HG03565 (cell line): ENCODE data around the gene CFAP100.

Experiments used
- ATAC-seq: cut with Tn5 transposase; IDR thresholded peaks from one replicate; pipeline ENCODE4 v1.9.1; 2021; ENCODE audit warnings: mild to moderate bottlenecking, moderate library complexity; ENCODE audit not compliant: unreplicated experiment

CFAP100 gene

GRCh38 chr3:126439346-126439967 is 44.7 kb downstream of the CFAP100 start:
- ATAC-seq = no peak

GRCh38 chr3:126439968-126440708 is 45.4 kb downstream of the CFAP100 start:
- no peak for ATAC-seq

GRCh38 chr3:126440709-126440995 is 45.9 kb downstream of the CFAP100 start:
- ATAC-seq = no peak

GRCh38 chr3:126441256-126441880 is 46.7 kb downstream of the CFAP100 start:
- no peak for ATAC-seq

GRCh38 chr3:126442094-126442855 is 47.6 kb downstream of the CFAP100 start:
- no peak for ATAC-seq

GRCh38 chr3:126442856-126443242 is 48.1 kb downstream of the CFAP100 start:
- ATAC-seq = no peak

- ATAC-seq = no peak
Observed at GRCh38 chr3:126445506-126445905, 50.8 kb downstream of the CFAP100 start.

GRCh38 chr3:126446301-126446700 is 51.6 kb downstream of the CFAP100 start:
- no peak for ATAC-seq

- ATAC-seq = no peak
Observed at GRCh38 chr3:126446791-126447190, 52.1 kb downstream of the CFAP100 start.

GRCh38 chr3:126447456-126448106 is 52.9 kb downstream of the CFAP100 start:
- no peak for ATAC-seq

- no peak for ATAC-seq
Observed at GRCh38 chr3:126448136-126448892, 53.6 kb downstream of the CFAP100 start.

- no peak for ATAC-seq
Observed at GRCh38 chr3:126448893-126449180, 54.1 kb downstream of the CFAP100 start.

GRCh38 chr3:126449621-126450051 is 54.9 kb downstream of the CFAP100 start:
- ATAC-seq = no peak

GRCh38 chr3:126450219-126450618 is 55.5 kb downstream of the CFAP100 start:
- no peak for ATAC-seq

- ATAC-seq = no peak
Observed at GRCh38 chr3:126450744-126451143, 56.0 kb downstream of the CFAP100 start.

GRCh38 chr3:126451511-126451910 is 56.8 kb downstream of the CFAP100 start:
- ATAC-seq = no peak

- ATAC-seq = no peak
Observed at GRCh38 chr3:126452213-126452612, 57.5 kb downstream of the CFAP100 start.

- ATAC-seq = no peak
Observed at GRCh38 chr3:126454025-126454424, 59.3 kb downstream of the CFAP100 start.

GRCh38 chr3:126454437-126455198 is 59.9 kb downstream of the CFAP100 start:
- no peak for ATAC-seq

GRCh38 chr3:126456211-126456610 is 61.5 kb downstream of the CFAP100 start:
- no peak for ATAC-seq
